Endothelial cell (in vitro differentiated cells): ENCODE measurements around the gene ZP1. TPM values are rescaled to one million over a fixed set of nuclear protein-coding genes. Genes with fewer than 3 reads are reported as not detected.

ENCODE experiments used
- DNase-seq: peaks from one replicate; pipeline ENCODE4 v3.0.0; 2021; ENCODE audit warnings: low spot score
- H3K27ac Mint-ChIP-seq: one replicate; pipeline ENCODE4 v1.8.0; 2021; ENCODE audit warnings: mixed read lengths, inconsistent platforms; ENCODE audit not compliant: unreplicated experiment
- H3K27me3 Mint-ChIP-seq: one replicate; pipeline ENCODE4 v1.8.0; 2021; ENCODE audit warnings: mild to moderate bottlenecking, moderate library complexity, mixed read lengths, inconsistent platforms; ENCODE audit not compliant: unreplicated experiment
- H3K36me3 Mint-ChIP-seq: one replicate; pipeline ENCODE4 v1.8.0; 2021; ENCODE audit warnings: mild to moderate bottlenecking, low read depth, mixed read lengths, inconsistent platforms; ENCODE audit not compliant: unreplicated experiment
- H3K4me1 Mint-ChIP-seq: one replicate; pipeline ENCODE4 v1.8.0; 2021; ENCODE audit warnings: mild to moderate bottlenecking, mixed read lengths, inconsistent platforms; ENCODE audit not compliant: unreplicated experiment
- H3K4me3 Mint-ChIP-seq: one replicate; pipeline ENCODE4 v1.8.0; 2021; ENCODE audit warnings: mild to moderate bottlenecking, mixed read lengths, inconsistent platforms; ENCODE audit not compliant: unreplicated experiment
- H3K9me3 Mint-ChIP-seq: one replicate; pipeline ENCODE4 v1.8.0; 2021; ENCODE audit warnings: mixed read lengths, inconsistent platforms; ENCODE audit not compliant: unreplicated experiment
- CTCF ChIP-seq: fragments of 200-600 bp; sonication (generic); IDR thresholded peaks from one replicate; pipeline ENCODE4 v1.5.0; 2021; ENCODE audit warnings: antibody characterized with exemption; ENCODE audit not compliant: unreplicated experiment
- total RNA-seq: library from RNA; stranded (reverse); fragmentation: NEBNext Ultra II Directional; extraction: Animal tissue kit (Norgen Biotek cat#: 25700); gene quantifications from one replicate; pipeline ENCODE4 v1.2.1, GENCODE V29; 2021; ENCODE audit not compliant: unreplicated experiment

ZP1 gene
- total RNA-seq, 1 donor from 2014 or later: not detected

GRCh38 chr11:60869451-60869825, 2.1 kb downstream of the ZP1 start:
- H3K27me3 Mint-ChIP-seq: peaks cover 8% of the 10 kb centered on the region
- DNase-seq: no peak
- no peaks in the 10 kb centered on the region for H3K9me3 Mint-ChIP-seq
- peaks cover 6% of the 10 kb centered on the region for H3K4me1 Mint-ChIP-seq
- no peaks in the 10 kb centered on the region for H3K36me3 Mint-ChIP-seq
- H3K27ac Mint-ChIP-seq: peak overlapping the region; percentile 38
- no peak overlapping the region for H3K4me3 Mint-ChIP-seq
- TF ChIP-seq CTCF: no peak

- peaks cover 3% of the 10 kb centered on the region for H3K4me1 Mint-ChIP-seq
- no peak for TF ChIP-seq CTCF
- H3K27me3 Mint-ChIP-seq: peaks cover 7% of the 10 kb centered on the region
- H3K27ac Mint-ChIP-seq: no peak overlapping the region
- DNase-seq: no peak
- H3K9me3 Mint-ChIP-seq: no peaks in the 10 kb centered on the region
- H3K4me3 Mint-ChIP-seq: no peak overlapping the region
- H3K36me3 Mint-ChIP-seq: no peaks in the 10 kb centered on the region
These were observed 2.9 kb downstream of the ZP1 start for GRCh38 chr11:60870276-60870675.

GRCh38 chr11:60870733-60871377, 3.5 kb downstream of the ZP1 start:
- peaks cover 3% of the 10 kb centered on the region for H3K4me1 Mint-ChIP-seq
- no peak for DNase-seq
- H3K36me3 Mint-ChIP-seq: no peaks in the 10 kb centered on the region

GRCh38 chr11:60871378-60872061, 4.2 kb downstream of the ZP1 start:
- no peak for DNase-seq
- no peaks in the 10 kb centered on the region for H3K36me3 Mint-ChIP-seq
- no peaks in the 10 kb centered on the region for H3K9me3 Mint-ChIP-seq
- no peaks in the 10 kb centered on the region for H3K4me1 Mint-ChIP-seq
- peaks cover 7% of the 10 kb centered on the region for H3K27me3 Mint-ChIP-seq
- TF ChIP-seq CTCF: no peak
- no peak overlapping the region for H3K4me3 Mint-ChIP-seq
- H3K27ac Mint-ChIP-seq: no peak overlapping the region

More at GRCh38 chr11:60870733-60871377, 3.5 kb downstream of the ZP1 start:
- no peak for TF ChIP-seq CTCF
- Mint-ChIP-seq H3K4me3 (no peak overlapping the region), H3K27ac (peak overlapping the region; percentile 48), H3K27me3 (peaks cover 7% of the 10 kb centered on the region), H3K9me3 (no peaks in the 10 kb centered on the region)
